ENCODE measurements around the gene BCL11B.

Gene BCL11B

DNA sequence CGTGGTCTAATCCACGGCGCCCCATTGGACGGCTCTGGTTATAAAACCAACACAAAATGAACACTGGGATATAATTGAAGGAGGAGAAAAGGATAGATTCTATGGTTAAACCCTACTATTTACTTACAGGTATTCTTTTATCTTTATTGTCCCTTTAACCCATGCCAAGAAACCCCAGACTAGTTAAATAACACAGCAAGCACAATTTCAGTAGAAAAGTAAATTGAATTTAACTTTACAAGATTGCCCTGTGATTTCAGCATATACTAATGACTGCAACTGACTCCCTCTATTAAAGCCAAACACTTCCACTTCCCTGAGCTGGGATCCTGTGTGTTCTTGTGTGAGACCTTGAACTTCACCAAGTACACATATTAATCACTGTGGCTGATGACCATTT, 45.3 kb downstream of the BCL11B start:
- POLR2A ChIA-PET = no interaction called here
- CTCF ChIA-PET = no interaction called here
- DNase-seq (ENCODE audit: extremely low spot score) = no peak
- TF ChIP-seq, protein P1, sequence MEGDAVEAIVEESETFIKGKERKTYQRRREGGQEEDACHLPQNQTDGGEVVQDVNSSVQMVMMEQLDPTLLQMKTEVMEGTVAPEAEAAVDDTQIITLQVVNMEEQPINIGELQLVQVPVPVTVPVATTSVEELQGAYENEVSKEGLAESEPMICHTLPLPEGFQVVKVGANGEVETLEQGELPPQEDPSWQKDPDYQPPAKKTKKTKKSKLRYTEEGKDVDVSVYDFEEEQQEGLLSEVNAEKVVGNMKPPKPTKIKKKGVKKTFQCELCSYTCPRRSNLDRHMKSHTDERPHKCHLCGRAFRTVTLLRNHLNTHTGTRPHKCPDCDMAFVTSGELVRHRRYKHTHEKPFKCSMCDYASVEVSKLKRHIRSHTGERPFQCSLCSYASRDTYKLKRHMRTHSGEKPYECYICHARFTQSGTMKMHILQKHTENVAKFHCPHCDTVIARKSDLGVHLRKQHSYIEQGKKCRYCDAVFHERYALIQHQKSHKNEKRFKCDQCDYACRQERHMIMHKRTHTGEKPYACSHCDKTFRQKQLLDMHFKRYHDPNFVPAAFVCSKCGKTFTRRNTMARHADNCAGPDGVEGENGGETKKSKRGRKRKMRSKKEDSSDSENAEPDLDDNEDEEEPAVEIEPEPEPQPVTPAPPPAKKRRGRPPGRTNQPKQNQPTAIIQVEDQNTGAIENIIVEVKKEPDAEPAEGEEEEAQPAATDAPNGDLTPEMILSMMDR (IDR thresholded peaks at IDR 0.05; ENCODE audit: control extremely low read depth, extremely low read depth, low read depth, missing control alignments) = no peak

DNA sequence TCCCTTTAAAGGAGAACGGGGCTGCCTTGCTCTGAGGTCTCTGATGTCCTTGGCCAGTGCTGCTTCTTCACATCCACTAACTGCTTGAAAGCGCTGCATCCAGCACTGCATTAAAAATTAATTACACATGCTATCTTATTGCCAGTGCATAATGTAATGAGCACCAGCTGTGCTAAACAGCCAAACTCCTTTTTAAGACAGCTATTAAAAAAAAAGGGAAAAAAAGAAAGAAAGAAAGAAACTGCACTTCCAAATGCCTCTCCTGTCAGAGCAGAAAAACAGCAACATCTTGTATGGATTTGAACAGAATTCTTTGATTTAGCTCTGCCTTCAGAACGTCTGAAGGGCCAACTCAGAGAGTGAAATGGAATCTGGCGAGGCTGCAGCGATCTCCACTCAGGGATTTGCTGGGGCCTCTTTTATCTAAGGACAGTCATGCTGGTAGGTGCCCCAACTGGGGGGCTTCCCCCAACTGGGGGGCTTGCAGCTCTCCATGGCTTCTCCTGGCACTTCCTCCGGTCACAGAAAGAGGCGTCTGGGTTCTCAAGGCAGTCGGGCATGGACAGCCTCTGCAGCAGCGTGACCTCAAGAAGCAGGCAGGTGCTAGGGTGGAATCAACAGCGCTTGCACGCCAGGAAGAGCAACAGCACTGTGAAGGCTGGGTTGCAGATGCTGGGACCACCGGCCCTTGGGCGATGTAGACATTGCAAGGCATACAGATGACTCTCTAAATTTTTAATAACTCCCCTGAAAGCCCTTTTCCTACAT, 46.4 kb downstream of the BCL11B start:
- CTCF ChIA-PET = interaction anchor here (1.1 kb wide), 2 partner anchors 8 to 11 kb away, joined by 3 read pairs; no protein-coding TSS in a partner anchor
- DNase-seq (ENCODE audit: extremely low spot score) = no peak
- TF ChIP-seq, protein P1 (IDR thresholded peaks at IDR 0.05; ENCODE audit: control extremely low read depth, extremely low read depth, low read depth, missing control alignments) = no peak
- POLR2A ChIA-PET = no interaction called here

DNA sequence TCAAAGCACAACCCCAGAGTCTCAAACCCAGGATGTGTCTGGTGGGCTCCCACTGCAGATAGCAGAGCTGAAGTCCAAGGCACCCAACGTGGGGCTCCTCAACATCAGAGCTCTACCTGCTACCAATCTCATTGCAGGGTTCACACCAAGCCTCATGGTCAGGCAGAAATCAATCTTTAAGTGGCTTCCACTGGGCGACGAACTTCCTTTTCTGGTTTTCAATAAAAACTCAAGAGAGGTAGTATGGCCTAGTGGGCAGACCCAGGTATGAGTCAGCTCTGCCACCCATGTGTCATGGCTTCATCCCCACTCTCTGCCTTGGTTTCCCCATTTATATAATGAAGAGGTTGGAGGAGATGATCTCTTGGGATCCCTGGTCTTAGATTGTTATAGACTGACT, 47.0 kb downstream of the BCL11B start:
- ChIA-PET POLR2A (no interaction called here), CTCF (interaction anchor here (1.1 kb wide), 2 partner anchors 9 to 12 kb away, joined by 3 read pairs; no protein-coding TSS in a partner anchor)
- no peak for DNase-seq (ENCODE audit: extremely low spot score)
- TF ChIP-seq, protein P1 (IDR thresholded peaks at IDR 0.05; ENCODE audit: control extremely low read depth, extremely low read depth, low read depth, missing control alignments) = no peak

DNA sequence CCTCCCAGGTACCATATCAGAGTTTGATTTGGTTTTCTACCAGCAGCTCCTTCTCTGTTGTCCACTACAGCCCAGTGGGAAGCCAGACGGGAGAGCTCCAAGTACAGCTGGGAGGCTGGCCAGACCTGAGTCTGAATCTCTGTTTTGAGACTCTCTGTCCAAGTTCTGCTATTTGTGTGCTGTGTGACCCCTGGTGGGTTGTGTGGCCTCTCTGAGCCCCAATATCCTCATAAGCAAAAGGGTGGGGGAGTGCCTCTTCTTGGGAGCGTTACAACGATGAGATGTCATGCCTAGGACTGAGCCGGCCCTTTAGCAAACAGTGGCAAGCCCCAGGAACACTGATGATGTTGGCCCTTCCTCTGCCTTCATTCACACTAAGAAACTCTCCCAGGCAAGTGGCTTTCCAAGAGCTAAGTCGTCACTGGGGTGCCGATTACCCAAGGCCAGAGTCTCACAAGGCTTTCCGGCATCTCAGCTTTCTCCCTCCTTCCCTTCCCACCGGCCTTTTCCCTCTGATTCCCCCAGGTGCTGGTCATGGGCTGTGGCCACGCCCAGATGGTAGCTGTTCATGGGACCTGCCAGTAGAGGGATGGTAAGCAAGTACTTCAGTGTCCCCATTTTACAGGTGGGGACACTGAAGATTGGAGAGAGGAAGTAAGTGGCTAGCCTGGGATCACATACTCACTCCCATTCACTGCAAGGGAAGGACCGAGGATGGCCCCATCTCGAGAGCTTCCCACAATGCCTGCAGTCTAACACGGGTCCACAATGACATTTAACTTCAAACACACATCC, 47.7 kb downstream of the BCL11B start:
- TF ChIP-seq, protein P1 (IDR thresholded peaks at IDR 0.05; ENCODE audit: control extremely low read depth, extremely low read depth, low read depth, missing control alignments) = no peak
- POLR2A ChIA-PET = no interaction called here
- CTCF ChIA-PET = interaction anchor here (1.1 kb wide), 2 partner anchors 9 to 12 kb away, joined by 3 read pairs; no protein-coding TSS in a partner anchor
- no peak for DNase-seq (ENCODE audit: extremely low spot score)

DNA sequence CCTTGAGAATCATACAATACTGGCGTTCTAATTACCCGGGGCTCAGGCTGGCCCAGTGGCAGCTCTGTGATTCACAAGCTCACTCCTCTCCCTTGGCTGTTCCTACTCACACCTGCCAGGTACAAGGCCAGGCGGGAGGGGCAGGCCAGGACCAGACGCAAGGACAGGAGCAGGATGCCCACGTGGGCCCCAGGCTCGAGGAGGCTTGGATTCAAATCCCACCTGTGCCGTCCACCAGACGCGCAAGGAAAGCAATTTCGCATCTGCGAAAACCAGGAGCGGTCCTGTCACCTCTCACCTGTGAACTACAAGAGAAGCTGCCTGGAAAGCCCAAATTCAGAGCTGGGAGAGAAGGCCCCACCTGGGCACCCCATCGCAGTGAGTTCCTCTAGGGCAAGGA, 50.6 kb downstream of the BCL11B start:
- ChIA-PET POLR2A (no interaction called here), CTCF (no interaction called here)
- no peak for DNase-seq (ENCODE audit: extremely low spot score)
- TF ChIP-seq, protein P1 (IDR thresholded peaks at IDR 0.05; ENCODE audit: control extremely low read depth, extremely low read depth, low read depth, missing control alignments) = no peak

DNA sequence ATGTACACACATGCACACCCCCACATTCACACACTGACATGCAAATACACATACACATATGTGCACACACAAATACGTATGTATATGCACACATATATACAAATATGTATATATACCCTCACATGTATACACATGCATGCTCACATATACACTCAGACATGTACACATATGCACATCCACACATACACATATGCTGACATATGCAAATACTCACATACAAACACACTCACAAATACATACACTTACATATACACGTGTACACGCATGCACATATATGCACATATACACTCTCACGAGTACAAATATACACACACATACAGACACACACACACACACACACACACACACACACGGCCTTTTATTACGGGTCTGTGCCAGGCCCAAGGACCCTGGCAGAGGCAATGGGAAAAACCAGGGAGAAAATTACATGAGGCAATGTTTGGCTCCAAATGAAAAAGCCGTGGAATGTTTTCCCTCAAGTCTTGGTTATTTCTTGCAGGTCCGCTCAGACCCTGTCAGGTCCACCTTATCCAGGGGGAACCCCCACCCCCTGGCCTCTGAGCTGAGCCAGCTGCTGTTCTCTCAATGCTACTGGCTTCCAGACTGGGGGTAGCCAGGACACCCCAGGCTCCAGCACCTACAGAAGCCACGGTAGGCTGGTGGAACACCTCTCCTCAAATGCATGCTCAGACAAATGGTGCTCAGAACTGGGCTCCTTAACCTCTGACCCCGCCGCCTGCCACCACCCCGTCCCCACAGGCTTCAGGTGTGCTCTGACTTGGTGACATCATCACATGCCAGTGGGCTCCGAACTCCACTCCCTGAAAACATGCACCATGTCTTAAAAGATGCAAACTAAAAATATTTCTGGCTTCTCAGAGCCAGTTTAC, 54.7 kb downstream of the BCL11B start:
- TF ChIP-seq, protein P1 (IDR thresholded peaks at IDR 0.05; ENCODE audit: control extremely low read depth, extremely low read depth, low read depth, missing control alignments) = no peak

More for the DNA sequence above, 54.7 kb downstream of the BCL11B start:
- POLR2A ChIA-PET = no interaction called here
- DNase-seq (ENCODE audit: extremely low spot score) = no peak
- CTCF ChIA-PET = no interaction called here

All from GM10248 (cell line).